AG08396 (cell line): Measurements from ENCODE around the gene TRUB1.
"Not testable (repeated sequence)": the region's sequence is repeated elsewhere in the genome, so short reads cannot be mapped to it uniquely, and the experiment has no call there.

Source experiments
- DNase-seq: peaks from one replicate; pipeline ENCODE4 v3.0.0; 2012; ENCODE audit warnings: low spot score, mixed read lengths

The TRUB1 gene

DNA sequence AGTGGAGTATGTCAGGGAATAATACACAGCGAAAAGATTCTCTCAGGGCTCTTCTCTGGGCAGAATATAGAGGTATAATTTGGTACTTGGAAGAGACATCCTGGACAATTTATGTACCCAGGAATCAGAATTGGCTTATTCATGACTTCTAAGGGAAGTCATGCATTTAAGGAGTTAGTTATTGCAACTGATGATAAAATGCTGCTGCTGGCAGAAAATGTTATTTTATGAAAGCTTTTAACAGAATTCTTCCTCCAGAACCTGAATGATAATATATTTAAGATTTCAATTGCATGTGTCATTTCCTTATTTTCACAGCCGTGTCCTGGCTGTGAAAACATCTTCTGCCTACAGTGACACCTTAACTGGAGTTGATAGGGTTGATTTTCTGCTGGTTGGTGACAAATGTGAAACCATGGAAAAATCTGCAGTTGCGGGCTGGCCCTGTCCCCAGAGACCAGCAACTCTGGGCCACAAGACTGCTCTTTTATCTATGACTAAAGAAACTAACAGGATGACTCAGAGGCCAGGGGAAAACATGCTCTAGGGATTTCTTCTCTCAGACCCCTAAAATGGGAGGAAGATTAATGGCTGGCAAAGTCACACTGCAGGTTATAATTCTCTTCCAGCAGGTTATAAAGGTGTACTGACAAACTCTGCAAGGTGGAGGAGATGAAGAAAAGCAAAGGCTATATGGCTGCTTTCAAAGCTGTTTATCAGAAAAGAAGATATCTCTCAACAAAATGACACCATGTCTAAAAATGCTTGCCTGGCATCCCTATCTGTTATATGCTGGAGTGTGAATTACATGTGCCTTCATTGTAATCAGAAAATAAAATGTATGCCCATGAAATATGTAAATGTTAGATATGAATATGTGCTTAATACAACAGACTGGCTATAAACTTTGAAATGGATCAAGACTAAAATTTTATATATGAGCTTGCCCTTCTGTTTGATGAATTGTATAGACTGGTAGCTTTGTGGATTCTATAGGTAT is 12.1 kb upstream of the TRUB1 start:
- DNase-seq = peak; percentile 11

DNA sequence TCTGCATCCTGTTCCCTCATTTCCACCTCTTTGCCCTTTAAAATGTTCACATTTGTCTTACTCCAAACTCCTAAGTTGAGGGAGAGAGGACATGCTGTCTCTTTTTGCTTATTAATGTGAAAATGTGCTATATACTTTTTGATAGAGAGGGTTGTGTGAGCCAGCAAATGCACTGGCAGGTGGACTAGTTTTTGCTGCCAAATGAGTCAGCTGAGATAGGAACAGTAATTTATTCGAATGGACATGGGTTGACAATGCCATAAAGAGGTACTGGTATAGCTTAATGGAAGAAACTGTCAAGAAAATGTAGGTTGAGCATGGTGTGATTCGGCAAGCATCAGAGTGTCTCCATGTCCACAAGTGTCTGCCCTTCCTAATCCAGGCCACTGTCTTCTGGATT is 9.2 kb upstream of the TRUB1 start:
- no peak for DNase-seq

DNA sequence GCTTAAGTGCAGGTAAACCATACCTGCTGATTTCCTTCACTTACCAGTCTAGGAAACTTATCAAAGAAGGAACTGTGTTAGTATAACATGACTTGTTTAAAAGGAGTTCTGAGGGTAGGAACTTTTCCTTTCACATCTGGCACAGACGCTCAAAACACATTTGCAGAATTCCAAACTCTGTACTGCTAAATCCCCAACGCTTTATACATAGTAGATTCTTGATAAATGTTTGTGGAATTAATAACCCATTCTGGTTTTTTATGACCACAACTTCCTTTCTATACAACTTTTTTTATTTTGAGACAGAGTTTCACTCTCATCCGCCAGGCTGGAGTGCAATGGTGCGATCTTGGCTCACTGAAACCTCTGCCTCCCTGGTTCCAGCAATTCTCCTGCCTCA is 7.7 kb upstream of the TRUB1 start:
- DNase-seq = no peak

DNA sequence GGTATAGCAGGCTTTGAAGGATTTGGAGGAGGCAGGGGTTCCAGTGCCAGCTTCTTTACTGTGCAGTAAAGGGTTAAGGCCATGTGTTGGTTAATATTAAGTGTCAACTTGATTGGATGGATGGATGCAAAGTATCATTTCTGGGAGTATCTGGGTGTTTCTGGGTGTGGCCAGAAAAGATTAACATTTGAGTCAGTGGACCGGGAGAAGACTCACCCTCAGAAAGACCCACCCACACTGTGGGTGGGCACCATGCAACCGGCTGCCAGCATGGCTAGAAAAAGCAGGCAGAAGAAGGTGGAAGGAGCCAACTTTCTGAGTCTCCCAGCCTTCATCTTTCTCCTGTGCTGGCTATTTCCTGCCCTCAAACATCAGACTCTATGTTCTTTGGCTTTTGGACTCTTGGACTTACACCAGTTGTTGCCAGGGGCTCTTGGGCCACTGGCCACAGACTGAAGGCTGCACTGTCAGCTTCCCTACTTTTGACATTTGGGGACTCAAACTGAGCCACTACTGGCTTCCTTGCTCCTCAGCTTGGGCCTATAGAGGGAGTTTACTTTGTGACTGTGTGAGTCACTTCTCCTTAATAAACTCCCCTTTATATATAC is 6.8 kb upstream of the TRUB1 start:
- DNase-seq = no peak

DNA sequence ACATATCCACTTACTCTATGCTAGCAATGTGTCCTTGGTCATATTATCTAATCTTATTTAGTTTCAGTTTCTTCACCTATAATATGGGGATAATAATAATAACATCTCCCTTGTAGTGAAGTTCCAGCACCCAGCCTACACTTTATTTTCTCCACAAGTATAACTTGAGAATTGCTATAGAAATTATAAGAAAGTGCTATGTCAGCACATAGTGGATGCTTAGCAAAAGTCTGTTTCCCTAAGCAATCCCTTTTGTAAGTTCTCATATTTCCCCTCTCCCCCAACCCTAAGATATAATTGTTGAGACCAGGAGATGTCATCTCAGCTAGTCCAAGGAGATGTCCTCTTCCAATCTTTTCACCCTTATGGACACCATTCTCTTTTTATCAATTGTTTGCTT is 5.8 kb upstream of the TRUB1 start:
- DNase-seq = no peak

DNA sequence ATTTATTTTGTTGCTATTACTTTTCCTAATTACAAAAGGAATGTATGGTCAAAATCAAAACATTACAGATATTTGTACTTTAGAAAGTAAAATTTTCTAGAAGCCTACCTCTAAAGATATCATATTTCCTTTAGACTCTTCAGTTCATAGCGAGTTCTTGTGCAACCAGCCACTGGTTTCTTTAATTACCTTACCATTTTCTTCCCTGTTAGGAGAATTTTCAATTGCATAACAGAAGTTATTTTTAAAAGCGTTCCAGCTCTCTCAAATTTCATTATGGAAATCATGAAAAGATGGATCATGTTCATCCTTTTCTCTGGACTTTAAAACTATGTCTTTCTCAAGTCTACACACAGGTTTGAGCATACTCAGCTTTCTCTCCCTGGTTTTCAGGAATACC is 5.0 kb upstream of the TRUB1 start:
- no peak for DNase-seq

DNA sequence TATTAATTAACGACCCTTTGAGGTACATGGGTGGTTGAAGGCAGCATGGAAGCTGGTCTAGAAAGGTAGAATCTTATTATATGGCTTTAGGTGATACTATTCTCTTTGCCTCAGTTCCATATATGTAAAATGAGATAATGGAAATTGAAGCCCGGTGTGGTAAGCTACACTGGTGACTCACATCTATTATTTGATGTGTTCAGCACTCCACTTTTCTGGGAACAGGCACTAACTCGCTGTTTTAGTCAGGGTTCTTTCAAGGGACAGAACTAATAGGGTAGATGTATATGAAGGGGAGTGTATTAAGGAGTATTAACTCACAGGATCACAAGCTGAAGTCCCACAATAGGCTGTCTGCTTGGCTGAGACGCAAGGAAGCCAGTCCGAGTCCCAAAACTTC is 4.4 kb upstream of the TRUB1 start:
- DNase-seq = no peak

DNA sequence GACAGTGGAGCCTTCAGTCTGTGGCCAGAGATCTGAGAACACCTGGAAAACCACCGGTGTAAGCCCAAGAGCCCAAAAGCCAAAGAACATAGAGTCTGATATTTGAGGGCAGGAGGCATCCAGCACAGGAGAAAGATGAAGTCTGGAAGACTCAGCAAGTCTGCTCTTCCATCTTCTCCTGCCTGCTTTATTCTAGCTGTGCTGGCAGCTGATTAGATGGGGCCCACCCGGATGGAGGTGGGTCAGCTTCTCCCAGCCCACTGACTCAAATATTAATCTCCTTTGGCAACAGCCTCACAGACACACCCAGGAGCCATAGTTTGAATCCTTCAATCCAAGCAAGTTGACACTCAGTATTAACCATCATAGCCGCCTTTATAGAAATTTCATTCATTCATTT is 4.0 kb upstream of the TRUB1 start:
- DNase-seq = not testable (repeated sequence)

DNA sequence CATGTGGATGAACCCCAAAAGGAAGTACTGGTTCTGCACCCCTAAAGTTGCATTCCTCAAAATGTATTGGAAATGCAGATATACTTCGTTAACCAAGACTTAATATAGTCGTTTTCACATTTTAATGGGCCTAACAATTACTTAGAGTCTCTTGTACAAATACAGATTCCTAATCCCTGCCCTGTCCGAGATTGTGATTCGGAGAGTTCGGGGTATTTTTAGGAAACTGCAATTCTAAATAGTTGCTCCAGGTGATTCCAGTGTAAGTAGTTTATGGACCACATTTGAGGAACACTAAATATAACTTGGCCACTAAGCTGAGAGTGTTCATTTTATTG is 830 bp downstream of the TRUB1 start:
- no peak for DNase-seq

DNA sequence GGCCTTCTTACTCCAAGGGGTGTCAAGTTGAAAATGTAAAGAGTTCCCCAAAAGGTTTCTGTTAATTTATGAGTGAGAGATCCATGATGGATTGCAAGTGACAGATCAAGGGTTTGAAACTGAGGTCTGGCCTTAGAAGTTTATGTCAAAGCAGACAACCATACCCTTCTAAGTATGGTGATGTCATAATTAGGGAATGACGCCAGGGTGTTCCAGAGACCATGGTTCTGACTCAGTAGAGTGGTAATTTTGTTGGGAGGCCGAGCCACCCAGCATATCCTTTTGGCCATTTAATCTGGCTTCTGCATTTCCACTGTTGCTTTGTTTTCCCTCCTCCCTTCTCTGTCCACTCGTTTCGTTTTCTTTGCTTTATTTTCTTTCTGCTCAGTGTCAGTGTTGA is 2.7 kb downstream of the TRUB1 start:
- no peak for DNase-seq

DNA sequence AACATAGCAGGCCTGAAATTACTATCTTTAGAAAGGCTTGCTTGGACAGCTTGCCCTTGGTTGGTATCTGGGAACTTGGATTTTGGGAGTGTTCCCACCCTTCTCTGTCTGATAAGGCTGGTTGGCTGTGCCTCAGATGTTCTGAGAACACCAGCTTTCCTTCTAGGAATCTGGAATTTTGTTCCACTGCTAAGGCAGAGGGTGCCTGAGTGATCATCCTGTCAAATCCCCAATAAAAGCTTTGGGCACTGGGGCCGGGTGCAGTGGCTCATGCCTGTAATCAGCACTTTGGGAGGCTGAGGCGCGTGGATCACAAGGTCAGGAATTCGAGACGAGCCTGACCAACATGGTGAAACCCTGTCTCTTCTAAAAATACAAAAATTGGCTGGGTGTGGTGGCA is 5.0 kb downstream of the TRUB1 start:
- no peak for DNase-seq

DNA sequence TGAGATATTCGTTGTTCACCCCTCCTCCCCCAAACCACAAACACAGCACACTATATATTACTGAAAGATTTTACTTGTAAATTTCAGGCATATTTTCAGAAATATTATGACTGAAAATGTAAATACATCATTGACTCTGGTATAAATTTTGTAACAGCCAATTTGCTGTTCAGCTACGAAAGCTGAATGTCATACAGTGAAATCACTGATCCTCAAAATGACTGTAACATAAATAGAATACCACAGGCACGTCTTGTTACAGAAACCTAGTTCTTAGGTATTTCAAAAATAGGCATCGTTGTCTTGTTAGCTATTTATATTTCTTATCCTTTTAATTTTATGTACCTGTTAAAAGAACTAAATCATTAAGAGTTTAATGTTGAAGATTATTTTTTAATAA is 15.1 kb downstream of the TRUB1 start:
- no peak for DNase-seq

DNA sequence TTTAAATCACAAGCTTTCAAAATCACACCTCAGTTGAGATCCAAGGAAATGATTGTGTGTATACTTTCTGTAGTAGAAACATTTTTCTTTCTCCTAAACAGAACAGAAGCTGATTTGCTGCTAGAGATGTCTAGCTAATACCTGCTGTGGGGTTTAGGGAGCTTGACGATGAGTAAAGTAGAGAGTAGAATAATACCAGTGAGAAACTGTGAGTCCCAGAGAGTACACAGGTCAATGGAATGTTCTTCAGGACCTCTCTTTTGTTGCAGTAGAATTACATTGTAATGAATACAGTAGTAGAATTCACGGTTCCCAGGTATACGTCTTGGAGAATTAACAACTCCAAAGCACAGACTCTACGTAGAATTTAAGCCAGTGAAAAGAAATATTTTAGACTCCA is 18.0 kb downstream of the TRUB1 start:
- DNase-seq = no peak

DNA sequence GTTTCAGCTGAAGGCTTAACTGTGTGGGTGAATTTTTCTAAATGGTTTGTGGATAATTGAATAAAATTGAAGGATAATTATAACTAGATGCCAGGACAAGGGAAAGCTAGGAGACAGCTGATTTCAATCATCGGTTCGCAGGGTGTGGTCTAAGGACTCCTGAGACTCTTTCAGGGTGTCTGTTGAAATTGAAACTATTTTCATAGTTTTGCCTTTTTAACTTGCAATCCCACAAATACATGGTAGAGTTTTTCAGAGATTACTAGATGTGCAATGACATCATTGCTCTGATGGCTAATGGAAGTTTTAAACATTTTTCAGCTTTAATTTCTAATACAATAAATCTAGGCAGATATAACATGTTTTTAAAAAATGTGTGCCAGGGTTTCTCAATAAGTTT is 18.5 kb downstream of the TRUB1 start:
- no peak for DNase-seq

DNA sequence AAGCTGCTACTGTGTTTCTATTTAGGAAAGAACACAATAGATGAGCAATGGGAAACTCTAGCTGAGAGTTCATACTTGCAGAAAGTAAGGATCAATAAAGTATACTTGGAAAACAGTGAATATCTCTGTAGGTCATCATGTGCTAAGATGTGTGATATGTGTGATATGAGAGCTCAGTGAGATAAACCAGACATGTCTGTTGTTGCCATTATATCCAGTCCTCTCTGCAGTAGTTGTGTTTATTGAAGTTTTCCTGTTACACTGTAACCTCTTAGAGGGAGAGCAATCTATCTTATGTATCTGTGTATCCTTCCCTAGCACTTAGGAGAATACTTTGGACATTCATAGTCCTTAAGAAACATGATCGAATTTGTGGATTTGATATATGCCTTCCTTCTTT is 19.1 kb downstream of the TRUB1 start:
- DNase-seq = no peak

DNA sequence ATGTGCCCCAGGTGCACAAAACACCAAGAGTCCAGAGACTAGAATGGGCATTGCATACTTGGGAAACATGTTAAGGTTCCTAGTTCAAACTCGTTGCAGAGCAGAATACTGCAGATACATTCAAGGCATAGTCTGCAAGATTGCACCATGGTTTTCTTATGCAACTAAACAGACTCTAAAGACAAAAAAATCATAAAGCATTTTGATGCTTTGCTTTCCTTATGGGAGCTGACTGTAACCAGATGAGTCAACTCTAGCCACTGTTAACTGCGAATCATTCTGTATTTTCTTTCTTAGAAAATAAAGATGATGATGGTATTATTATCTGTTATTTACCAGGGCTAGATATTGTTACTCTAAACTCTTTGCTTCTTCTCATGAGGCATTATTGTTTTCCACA is 19.7 kb downstream of the TRUB1 start:
- no peak for DNase-seq

DNA sequence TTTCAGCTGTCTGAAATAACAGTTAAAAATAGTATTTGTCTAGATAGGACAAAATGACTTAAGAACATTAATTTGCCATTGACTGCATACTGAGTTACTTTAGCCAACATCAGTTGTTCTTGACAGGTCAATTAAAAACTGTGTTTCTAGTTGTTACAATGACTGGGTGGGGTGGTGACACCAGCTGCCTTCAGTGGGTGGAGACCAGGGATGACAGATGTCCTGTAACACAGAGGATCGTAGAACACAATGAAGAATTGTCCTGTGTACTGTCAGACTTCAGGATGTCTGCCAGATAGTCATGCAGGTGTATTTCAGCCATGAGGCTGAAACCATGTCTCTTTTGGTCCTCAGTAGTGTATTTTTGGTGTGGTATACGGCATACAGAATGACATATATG is 24.4 kb downstream of the TRUB1 start:
- DNase-seq = no peak

DNA sequence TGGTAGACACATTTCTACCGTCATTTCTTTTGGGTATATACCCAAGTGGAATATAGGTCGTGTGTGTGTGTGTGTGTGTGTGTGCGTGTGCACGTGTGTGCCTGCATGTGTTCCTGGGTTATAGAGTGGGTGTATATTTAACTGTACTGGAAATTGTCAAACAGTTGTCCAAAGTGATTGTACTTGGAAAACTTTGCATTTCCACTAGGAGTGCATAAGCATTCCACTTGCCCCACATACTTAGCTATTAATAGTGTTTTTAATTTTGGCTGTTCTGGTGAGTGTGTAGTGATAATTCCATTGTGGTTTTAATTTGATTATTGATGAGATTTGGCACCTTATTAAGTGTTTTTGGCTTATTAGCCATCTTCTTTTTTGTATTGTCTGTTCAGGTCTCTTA is 25.9 kb downstream of the TRUB1 start:
- no peak for DNase-seq

DNA sequence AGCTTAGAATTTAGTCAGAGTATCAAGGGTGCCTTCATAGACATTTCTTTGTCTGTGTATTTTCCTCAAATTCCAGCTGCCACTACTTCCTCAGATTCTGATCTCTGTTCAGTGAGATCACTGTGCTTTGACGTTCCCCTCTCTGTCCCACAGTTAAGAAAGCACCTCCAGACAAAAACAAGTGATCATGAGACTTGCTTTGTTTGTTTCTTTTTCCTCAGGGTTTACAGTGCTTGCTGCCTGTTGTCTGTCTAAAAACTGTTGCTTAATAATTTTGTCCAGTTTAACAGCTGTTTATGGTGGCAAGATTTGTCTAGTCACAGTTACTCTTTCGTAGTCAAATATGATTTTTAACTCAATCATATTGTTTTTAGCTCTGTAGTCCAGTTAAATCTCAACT is 29.1 kb downstream of the TRUB1 start:
- DNase-seq = peak; percentile 16

DNA sequence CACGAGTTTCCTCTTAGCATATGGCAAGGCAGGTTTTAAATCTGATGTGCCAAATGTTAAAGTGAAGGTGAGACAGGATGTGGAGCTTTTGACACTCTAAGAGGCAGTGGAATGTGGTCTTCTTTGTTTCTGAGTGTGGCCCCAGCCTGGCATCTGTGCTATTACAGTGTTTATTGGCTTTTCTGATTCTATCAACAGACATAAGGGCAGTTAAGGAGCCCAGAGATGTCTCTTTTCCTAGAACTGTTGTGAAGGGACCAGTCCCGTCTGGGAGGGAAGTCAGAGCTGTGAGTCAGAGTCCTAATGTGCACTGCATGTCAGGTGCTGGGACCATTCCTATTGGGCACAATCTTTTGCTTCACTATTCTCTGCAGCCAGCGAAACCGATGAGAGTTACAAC is 32.5 kb downstream of the TRUB1 start:
- DNase-seq = no peak

DNA sequence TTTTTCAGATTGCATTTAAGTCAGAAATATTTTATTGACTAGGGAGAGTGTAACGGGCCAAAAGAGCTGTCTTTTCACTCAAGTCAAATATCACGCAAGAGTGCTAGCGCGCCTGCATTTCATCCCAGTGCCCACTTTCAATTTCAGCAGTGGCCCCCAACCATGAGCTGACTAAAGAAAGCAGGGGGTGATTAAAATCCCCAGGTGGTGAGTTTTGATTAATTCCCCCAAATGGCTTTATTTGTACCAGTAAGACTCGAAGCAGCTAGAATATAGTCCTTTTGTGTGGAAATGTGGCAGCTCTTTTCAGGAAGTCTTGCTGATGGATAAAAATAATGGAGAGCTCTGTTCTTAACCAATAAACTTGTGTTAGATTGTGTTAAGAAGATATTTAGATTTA is 35.3 kb downstream of the TRUB1 start:
- no peak for DNase-seq

DNA sequence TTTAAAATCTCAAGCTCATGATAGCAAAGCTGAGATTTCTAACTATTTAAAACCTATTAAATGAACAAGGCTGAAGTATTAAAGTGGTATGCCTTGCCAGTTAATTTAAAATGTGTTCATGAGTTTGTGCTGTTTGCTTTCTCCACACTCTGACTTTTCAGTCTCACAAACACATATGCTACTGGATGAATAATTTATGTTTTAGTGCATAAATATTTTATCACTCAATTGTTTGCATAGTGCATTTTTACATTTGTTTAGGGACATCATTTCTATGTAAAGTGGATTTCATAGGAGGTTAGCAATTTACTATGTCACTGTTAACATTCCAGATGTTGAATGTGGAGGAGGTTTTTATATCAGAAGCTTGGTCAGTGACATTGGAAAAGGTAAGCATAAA is 36.0 kb downstream of the TRUB1 start:
- DNase-seq = no peak

DNA sequence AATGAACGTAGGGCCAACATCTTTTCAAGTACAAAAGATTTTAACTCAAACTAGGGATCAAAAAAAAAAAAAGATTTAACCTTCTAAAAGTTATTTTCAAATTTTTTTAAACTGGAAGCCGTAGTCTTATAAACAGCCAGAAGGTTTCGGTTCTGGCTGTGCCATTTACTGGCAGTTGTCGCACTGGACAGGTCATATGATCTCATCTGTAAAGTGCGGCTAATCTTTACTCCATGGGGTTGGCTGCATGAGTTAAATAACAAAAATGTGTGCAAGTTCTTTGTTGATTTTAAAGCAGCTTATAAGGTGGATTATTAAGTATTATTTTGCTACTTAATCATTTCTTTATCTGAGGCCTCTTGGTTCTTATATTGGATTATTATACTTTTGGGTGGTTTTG is 36.6 kb downstream of the TRUB1 start:
- DNase-seq = no peak

DNA sequence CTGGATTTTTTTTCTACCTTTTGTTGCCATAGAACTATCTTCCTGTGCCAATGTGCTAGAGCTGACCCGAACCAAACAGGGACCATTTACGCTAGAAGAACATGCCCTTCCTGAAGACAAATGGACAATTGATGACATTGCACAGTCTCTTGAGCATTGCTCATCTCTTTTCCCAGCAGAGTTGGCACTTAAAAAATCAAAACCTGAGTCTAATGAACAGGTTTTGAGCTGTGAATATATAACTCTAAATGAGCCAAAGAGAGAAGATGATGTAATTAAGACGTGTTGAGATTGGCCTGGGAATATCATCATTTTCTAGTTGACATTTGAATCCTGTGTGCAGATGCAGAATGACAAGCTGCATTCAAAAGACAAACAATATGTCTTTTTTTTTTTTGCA is 37.1 kb downstream of the TRUB1 start:
- DNase-seq = no peak
